GM12878 (cell line): ENCODE results near the gene NCR3LG1. TPM values are rescaled to one million over a fixed set of nuclear protein-coding genes. Genes with fewer than 3 reads are reported as not detected.

ENCODE experiments used
- ATAC-seq: fragments of 200-7000 bp; cut with Tn5 transposase; 3 replicates; pipeline ENCODE4 v1.9.1; 2020; ENCODE audit warnings: mild to moderate bottlenecking, moderate library complexity
- BruUV-seq: library from RNA; stranded (reverse); fragments of 400-500 nt; replicated peaks from 2 replicates; lab custom pipeline; 2021; lab: Mats Ljungman, UMichigan
- CTCF ChIA-PET: fragments of 300-600 bp; sonication (Branson Sonifier 250); formaldehyde crosslinking; extraction: SDS; loops from one replicate; lab custom pipeline; 2021; ENCODE audit warnings: inconsistent platforms; lab: Yijun Ruan, JAX
- POLR2A ChIA-PET: fragments of 350-600 bp; formaldehyde crosslinking; extraction: SDS; loops from one replicate; lab custom pipeline; 2021; ENCODE audit warnings: inconsistent platforms; lab: Charles Lee
- RAD21 ChIA-PET: fragments of 300-600 bp; sonication (Branson Sonifier 250); formaldehyde crosslinking; loops from one replicate; lab custom pipeline; 2023; ENCODE audit warnings: antibody characterized with exemption; ENCODE audit not compliant: unreplicated experiment; lab: Charles Lee
- SMC1A ChIA-PET: fragments of 300-600 bp; sonication (Branson Sonifier 250); formaldehyde crosslinking; loops from one replicate; lab custom pipeline; 2023; ENCODE audit not compliant: unreplicated experiment, uncharacterized antibody; lab: Charles Lee
- DNase-seq: peaks from one replicate; pipeline ENCODE4 v3.0.0-alpha.2; 2011; ENCODE audit warnings: low read depth, low spot score
- FAIRE-seq: peaks from 3 replicates; lab custom pipeline; 2011; peaks lifted over from hg19 to GRCh38; lab: Jason Lieb, UNC
- H2AFZ ChIP-seq: 2 replicates; pipeline ENCODE4 v1.6.0; 2011; ENCODE audit warnings: low read depth, low read length, control low read depth; ENCODE audit not compliant: control insufficient read depth
- H3K27ac ChIP-seq: 2 replicates; pipeline ENCODE4 v1.5.1; 2011; ENCODE audit warnings: control low read depth; ENCODE audit not compliant: control insufficient read depth, insufficient read depth
- H3K27me3 ChIP-seq, 2 experiments: replicated peaks in 1 of 2; 2 replicates each; pipeline versions ENCODE4 v1.6.0 to v1.6.1; 2011; ENCODE audit warnings: low read length in 1 of 2; ENCODE audit not compliant: control insufficient read depth in 2 of 2, insufficient read depth in 2 of 2
- H3K36me3 ChIP-seq, 2 experiments: 2 replicates each; pipeline ENCODE4 v1.5.1; 2011; ENCODE audit warnings: low read length in 1 of 2; ENCODE audit not compliant: control insufficient read depth in 2 of 2, insufficient read depth in 2 of 2
- H3K4me1 ChIP-seq: 2 replicates; pipeline ENCODE4 v1.6.1; 2011; ENCODE audit warnings: mild to moderate bottlenecking, low read length, moderate library complexity, mixed read lengths; ENCODE audit not compliant: control insufficient read depth, insufficient read depth
- H3K4me2 ChIP-seq: 2 replicates; pipeline ENCODE4 v1.6.0; 2011; ENCODE audit warnings: control low read depth; ENCODE audit not compliant: control insufficient read depth, insufficient read depth
- H3K4me3 ChIP-seq: fragments of 200-600 bp; sonication (generic); 2 replicates; pipeline ENCODE4 v1.5.1; 2016
- H3K79me2 ChIP-seq: 2 replicates; pipeline ENCODE4 v1.6.0; 2011; ENCODE audit warnings: low read length; ENCODE audit not compliant: control insufficient read depth, insufficient read depth
- H3K9ac ChIP-seq: 2 replicates; pipeline ENCODE4 v1.8.0; 2011; ENCODE audit warnings: low read length, control low read depth, mixed read lengths; ENCODE audit not compliant: control insufficient read depth, insufficient read depth
- H3K9me3 ChIP-seq: replicated peaks from 3 replicates; pipeline ENCODE4 v1.5.1; 2011; ENCODE audit warnings: mild to moderate bottlenecking, low read length; ENCODE audit not compliant: control insufficient read depth, insufficient read depth
- H4K20me1 ChIP-seq: 2 replicates; pipeline ENCODE4 v1.6.0; 2011; ENCODE audit not compliant: control insufficient read depth, insufficient read depth
- ATF3 ChIP-seq: IDR thresholded peaks from 2 replicates; pipeline ENCODE4 v1.6.1; 2011; ENCODE audit warnings: low read depth, mild to moderate bottlenecking, low read length, moderate library complexity, borderline replicate concordance; ENCODE audit errors: extremely low read depth
- GATAD2B ChIP-seq: fragments of 450-650 bp; conservative IDR thresholded peaks from 2 replicates; pipeline ENCODE4 v1.6.1; 2017; ENCODE audit warnings: low read depth, mild to moderate bottlenecking, moderate library complexity
- NBN ChIP-seq: fragments of 450-650 bp; IDR thresholded peaks from 2 replicates; pipeline ENCODE4 v1.6.1; 2016
- REST ChIP-seq: IDR thresholded peaks from 2 replicates; pipeline ENCODE4 v1.6.1; 2012; ENCODE audit warnings: mild to moderate bottlenecking, low read depth, low read length
- WGBS: methylation state at CpG from one replicate; pipeline ENCODE4 v1.1.6; 2016; ENCODE audit warnings: low lambda C conversion rate; ENCODE audit not compliant: insufficient replicate concordance, insufficient coverage; ENCODE audit errors: missing lambda C conversion rate; 5-methylcytosine and 5-hydroxymethylcytosine counted together
- in situ Hi-C: fragments of 300-500 bp; cut with MboI; formaldehyde crosslinking; loops from 9 replicates; pipeline ENCODE4 v1.14.3; 2018; ENCODE audit warnings: mixed read lengths
- intact Hi-C: fragments of 100-400 bp; cut with micrococcal nuclease; formaldehyde crosslinking; loops from one replicate; pipeline ENCODE4 v1.14.2; 2022; ENCODE audit not compliant: unreplicated experiment
- polyA plus RNA-seq, 11 experiments: library from polyadenylated mRNA; depleted of rRNA in 4 of 11; unstranded in 6 of 11; stranded (reverse) in 5 of 11; fragments of >200 nt; fragmentation: Nextera tagmentation in 4 of 11; fragmentation: Illumina TruSeq in 1 of 11; extraction: Ambion mirVana in 4 of 11; extraction: Trizol in 1 of 11; gene quantifications; 1 replicate in 1 of 11; 2 replicates in 10 of 11; pipeline versions ENCODE4 v1.2.1 to v1.2.3, GENCODE V29; 2011 to 2016; ENCODE audit warnings: inconsistent platforms in 2 of 11, missing spikeins in 2 of 11, low read depth in 1 of 11
- total RNA-seq, 4 experiments: library from RNA; depleted of rRNA in 3 of 4; stranded (reverse); fragments of >200 nt in 3 of 4; fragmentation: Illumina TruSeq in 1 of 4; extraction: Trizol in 1 of 4; gene quantifications; 2 replicates each; pipeline versions ENCODE4 v1.2.1 to v1.2.3, GENCODE V29; 2013 to 2021

The NCR3LG1 gene
- total and polyA plus RNA-seq, 10 of the 15 experiments (the other 5 are each of a cell fraction or from before 2014, with no cell fraction given): under 0.01 to 0.18 (median 0.11) TPM; not detected in 2

GRCh38 chr11:17401841-17402240 lies 50.2 kb downstream of the NCR3LG1 start:
- ChIA-PET CTCF (interaction anchor here (2.0 to 2.9 kb wide), 2 partner anchors 15 to 17 kb away, joined by 4 to 8 read pairs; no protein-coding TSS in a partner anchor), POLR2A (no interaction called here), SMC1A (no interaction called here), RAD21 (no interaction called here)
- Histone ChIP-seq H3K9ac (no peak overlapping the region), H3K36me3 (no peaks in the 10 kb centered on the region), H3K27me3 (no peaks in the 10 kb centered on the region), H4K20me1 (no peaks in the 10 kb centered on the region), H3K4me2 (no peak overlapping the region), H3K79me2 (no peaks in the 10 kb centered on the region), H3K9me3 (no peaks in the 10 kb centered on the region), H2AFZ (no peak overlapping the region), H3K4me3 (no peak overlapping the region), H3K4me1 (peaks cover 9% of the 10 kb centered on the region), H3K27ac (no peak overlapping the region)
- BruUV-seq: no TSS peak
- no peak for ATAC-seq
- in situ Hi-C loops (no loop called here), intact Hi-C loops (no loop called here)
- WGBS: 66% methylated on average over 8 of the region's 8 CpGs
- no peak for TF ChIP-seq NBN
- no peak for TF ChIP-seq GATAD2B
- no peak for TF ChIP-seq ATF3
- TF ChIP-seq REST: no peak
- no peak for FAIRE-seq
- no peak for DNase-seq
